D721Med (cell line): ENCODE data around the gene ULBP1.
"Not testable (repeated sequence)": the region's sequence is repeated elsewhere in the genome, so short reads cannot be mapped to it uniquely, and the experiment has no call there.

Source experiments
- DNase-seq: peaks from one replicate; pipeline ENCODE4 v3.0.0; 2011; ENCODE audit warnings: low spot score; ENCODE audit not compliant: insufficient read length
- FAIRE-seq: peaks from 2 replicates; lab custom pipeline; 2011; peaks lifted over from hg19 to GRCh38; lab: Jason Lieb, UNC
- CTCF ChIP-seq: IDR thresholded peaks from 2 replicates; pipeline ENCODE4 v1.5.1; 2012; ENCODE audit warnings: mild to moderate bottlenecking, control low read depth; ENCODE audit not compliant: insufficient read depth; ENCODE audit errors: missing control alignments

Gene ULBP1

GRCh38 chr6:150004101-150004782, 40.5 kb downstream of the ULBP1 start:
- no peak for TF ChIP-seq CTCF
- FAIRE-seq (no peak), DNase-seq (no peak)

- no peak for TF ChIP-seq CTCF
- FAIRE-seq: no peak
- peak; percentile 95 for DNase-seq
These were observed 41.3 kb downstream of the ULBP1 start for GRCh38 chr6:150004783-150005717.

- FAIRE-seq: no peak
- no peak for DNase-seq
- no peak for TF ChIP-seq CTCF
These were observed 42.3 kb downstream of the ULBP1 start for GRCh38 chr6:150005761-150006651.

DNA sequence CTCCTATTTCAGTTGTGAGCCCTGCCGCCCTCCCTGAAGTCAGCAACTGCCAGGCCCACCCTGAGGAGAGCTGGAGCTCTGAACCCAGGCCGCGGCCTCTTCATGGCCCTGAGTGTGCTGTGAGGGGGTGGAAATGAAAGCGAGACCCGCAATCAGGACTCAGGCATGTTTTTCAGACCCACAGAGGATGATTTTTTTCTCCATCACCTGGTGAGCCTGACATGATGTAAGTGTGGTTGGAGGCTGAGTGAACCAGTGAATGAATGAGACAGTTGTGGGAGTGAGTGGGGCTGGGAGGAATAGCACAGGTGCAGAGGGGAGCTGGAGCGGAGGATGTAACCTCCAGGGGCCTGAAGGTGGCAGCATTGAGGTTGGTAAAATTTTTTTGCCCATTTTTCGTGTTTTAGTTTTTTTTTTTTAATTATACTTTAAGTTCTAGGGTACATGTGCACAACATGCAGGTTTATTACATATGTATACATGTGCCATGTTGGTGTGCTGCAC, 43.3 kb downstream of the ULBP1 start:
- peak; percentile 33 for TF ChIP-seq CTCF

GRCh38 chr6:150008588-150008987, 44.8 kb downstream of the ULBP1 start:
- TF ChIP-seq CTCF: no peak
- DNase-seq: no peak

More for the DNA sequence above, 43.3 kb downstream of the ULBP1 start:
- no peak for DNase-seq
- FAIRE-seq: no peak

GRCh38 chr6:150012846-150013784, 49.4 kb downstream of the ULBP1 start:
- FAIRE-seq, DNase-seq: not testable (repeated sequence)

More at GRCh38 chr6:150008588-150008987, 44.8 kb downstream of the ULBP1 start:
- FAIRE-seq: no peak

DNA sequence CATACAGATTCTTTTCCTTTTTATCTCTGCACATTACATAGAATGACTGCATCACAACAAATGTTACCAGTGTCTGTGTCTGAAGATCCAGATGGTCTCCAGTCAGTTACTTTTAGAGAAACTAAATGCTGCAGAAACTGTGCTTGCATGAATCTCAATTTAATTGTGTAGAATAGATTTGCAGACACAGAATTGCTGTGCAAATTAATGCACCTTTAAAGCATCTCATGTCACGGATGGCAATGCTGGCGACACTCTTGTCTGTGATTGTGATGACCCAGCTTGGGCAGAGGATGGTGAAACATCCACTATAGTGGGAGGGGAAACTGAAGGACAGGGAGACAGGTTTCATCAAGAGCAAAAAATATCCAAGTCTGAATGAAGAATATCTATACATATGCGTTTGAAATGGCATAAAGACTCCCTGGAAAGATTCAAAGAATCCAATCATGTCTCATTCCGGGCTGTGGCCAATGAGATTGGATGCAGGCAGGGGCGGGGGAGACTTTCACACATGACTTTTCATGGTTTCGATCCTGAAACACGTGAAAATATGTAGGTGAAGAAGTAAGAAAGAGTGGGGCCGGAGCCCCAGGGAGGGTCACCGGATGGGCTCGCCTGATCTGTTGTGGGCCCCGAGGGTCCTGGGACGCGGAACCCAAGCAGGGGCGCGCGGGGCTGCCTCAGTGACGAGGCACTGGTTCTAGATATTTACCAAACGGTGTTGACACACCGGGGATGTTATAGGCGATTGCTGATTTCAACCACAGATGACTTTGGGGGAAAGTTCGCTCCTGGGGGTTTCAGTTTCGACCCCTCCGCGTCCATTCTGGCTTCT, 50.3 kb downstream of the ULBP1 start:
- FAIRE-seq, DNase-seq: not testable (repeated sequence)

GRCh38 chr6:150014623-150015280, 51.0 kb downstream of the ULBP1 start:
- not testable (repeated sequence) for FAIRE-seq, DNase-seq

DNA sequence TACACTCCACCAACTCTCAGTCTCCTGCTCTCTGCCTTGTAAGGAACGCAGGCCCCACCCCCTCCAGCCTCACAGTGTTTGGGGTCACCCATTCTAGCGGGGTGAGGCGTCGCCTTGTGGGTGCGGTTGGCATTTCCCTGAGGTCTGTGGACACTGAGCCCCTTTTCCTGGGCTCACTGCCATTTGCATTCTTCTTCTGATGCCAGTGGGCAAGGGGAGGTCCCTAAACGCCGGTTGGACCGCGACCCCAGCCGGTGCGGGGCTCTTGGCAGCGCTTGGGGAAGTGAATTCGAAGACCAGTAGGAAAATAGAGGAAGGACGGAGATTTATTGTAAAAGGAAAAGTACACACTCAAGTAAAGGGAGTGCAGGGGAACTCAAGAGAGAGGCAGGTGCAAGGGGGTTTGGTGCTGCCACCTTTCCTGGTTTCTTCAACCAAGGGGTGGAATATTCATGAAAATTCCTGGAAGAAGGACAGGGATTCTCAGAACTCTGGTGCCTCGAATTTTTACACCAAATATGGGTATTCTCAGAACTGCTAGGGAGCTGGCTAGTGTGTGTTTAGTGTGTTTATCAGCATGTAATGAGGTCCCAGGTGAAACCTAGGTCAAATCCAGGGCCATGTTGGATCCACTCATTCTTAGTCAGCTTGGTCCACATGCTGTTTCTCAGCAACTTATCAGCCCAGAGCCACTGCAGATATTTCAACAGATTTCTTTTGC, 51.7 kb downstream of the ULBP1 start:
- FAIRE-seq: not testable (repeated sequence)

More for the DNA sequence above, 51.7 kb downstream of the ULBP1 start:
- DNase-seq: not testable (repeated sequence)
